HG02943 (cell line): ENCODE measurements around the gene LRRC74B.
"Not testable (repeated sequence)": the region's sequence is repeated elsewhere in the genome, so short reads cannot be mapped to it uniquely, and the experiment has no call there.

Experiments used
- ATAC-seq: cut with Tn5 transposase; IDR thresholded peaks from one replicate; pipeline ENCODE4 v1.9.1; 2021; ENCODE audit warnings: mild to moderate bottlenecking, low read depth, moderate library complexity; ENCODE audit not compliant: unreplicated experiment

The LRRC74B gene

DNA sequence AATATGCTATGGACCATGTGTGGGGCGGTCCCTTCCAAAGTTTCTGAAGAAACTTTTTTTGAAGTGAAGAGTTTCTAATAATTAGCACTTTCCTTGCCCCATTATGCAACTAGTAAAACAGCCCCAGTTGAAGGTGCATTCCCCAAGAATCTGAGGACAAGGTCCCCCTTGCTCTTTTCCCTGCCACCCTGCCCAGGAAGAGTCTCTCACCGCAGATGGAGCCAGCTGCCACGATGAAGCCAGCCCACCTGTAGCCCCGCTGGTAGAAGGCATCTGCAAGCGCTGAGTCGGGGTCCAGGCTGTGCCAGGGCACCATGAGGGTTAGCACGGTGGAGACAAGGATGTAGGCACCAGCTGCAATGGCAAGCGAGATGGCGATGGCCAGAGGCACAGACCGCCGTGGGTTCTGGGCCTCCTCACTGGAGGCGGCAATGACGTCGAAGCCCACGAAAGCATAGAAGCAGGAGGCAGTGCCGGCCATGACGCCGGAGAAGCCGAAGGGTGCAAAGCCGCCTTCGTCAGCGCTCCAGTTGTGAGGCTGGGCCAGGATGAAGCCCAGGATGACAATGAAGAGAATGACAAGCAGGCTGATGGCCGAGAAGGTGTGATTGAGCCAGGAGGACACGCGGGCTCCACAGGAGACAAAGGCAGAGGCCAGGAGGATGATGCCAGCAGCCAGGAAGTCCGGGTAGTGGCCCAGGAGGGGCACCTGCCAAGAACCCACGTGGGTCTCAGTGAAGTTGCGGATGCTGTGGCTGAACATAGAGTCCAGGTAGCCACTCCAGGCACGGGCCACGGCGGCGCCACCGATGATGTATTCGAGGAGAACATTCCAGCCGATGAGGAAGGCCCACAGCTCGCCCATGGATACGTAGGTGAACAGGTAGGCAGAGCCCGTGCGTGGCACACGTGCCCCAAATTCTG lies 14.9 kb upstream of the LRRC74B start:
- no peak for ATAC-seq

DNA sequence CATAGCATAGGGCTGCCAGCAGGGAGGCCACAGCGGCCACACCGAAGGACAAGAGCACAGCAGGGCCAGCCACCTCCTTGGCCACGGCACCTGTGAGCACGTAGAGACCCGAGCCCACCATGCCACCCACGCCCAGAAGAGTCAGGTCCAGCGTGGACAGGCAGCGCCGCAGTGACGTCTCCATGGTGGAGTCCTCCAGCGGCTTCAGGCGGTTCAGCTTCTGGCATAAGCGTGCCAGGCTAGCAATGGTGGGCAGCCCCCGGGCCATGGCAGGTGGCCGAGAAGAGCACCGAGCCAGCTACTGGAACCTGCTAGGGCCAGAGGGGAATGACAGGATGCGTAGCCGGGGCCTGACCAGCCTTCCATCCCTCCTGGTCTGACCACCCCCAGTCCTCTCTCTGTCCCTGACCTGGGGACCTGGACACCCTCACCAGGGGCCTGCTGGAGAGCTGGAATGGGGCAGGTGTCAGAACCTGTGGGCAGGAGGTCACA lies 14.2 kb upstream of the LRRC74B start:
- no peak for ATAC-seq

DNA sequence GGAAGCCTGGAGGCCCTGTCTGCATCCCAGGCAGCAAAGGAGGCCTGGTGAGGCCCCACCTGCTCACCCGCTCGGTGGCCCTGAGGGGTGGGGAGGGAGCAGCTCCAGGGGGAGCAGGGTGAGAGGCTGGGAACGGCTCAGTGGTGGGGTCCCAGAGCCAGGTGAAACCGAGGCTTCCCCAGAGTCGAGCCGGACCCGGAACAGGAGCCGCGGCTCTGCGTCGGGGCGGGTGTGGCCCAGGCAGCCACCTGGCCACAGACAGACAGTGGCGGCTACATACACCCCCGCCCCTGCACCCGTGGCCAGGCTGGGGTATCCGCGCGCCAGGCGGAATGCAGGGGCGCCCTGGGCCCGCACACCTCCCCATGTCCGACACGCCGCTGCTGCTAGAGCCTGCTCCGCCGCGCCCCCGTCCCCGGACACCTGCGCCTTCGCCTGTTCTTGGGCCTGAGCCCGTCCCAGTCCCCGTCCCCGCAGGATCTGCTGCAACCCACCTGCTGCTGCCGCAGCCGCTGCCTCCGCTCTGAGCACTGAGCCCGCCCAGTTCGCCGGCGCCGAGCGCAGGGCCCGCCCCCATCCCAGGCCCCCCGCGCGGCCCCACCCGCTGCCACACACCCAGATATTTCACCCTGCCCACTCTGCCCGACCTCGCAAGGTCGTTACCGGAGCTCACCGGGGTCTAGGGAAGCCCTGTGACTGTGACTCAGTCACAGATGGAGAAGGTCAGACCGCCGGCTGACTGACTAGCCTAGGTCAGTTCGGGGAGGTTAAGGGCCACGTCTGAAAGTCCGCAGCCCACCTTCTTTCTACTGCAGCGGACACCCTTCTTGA lies 13.5 kb upstream of the LRRC74B start, which contains the start of gene SLC7A4:
Gene SLC7A4, minus strand, starts transcription at position 525 of the 831 bp plus-strand sequence. CDS start 749 bp downstream, outside the sequence.
- no peak for ATAC-seq

DNA sequence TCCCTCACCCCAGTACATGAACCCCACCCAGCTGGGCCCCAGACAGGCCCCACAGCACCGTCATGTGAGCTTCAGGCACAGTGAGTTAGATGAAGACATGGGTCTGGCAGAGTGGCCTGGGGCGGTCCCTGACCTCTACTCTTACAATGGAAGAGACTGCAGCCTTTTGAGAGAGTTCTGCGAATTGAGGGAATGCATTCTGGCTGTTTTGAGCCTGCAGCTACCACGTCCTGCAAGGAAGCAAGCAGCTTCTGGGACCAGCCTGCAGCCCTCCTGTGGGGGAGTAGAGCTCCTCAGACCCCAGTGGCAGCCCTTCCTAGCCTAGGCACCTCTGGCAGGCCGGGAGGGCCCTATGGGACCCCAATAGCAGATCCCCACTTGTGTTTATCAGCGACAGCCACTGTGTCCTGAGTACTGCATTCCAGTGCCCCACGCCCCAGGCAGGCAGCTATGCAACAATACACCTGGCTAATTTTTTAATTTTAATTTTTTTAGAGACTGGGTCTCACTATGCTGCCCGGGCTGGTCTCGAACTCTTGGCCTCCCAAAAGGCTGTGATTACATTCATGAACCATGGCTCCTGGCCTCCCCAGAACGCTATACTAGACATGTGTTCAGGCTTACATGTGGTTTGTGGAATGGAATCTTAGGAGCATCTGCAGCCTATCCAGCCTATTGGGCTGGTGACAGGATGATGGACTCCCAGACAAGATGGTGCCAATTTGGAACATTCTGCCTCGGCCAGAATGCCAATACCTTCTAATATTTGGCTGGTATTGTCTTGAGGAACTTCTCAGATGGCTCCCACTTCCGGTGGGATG lies 12.7 kb upstream of the LRRC74B start:
- ATAC-seq, result no peak

DNA sequence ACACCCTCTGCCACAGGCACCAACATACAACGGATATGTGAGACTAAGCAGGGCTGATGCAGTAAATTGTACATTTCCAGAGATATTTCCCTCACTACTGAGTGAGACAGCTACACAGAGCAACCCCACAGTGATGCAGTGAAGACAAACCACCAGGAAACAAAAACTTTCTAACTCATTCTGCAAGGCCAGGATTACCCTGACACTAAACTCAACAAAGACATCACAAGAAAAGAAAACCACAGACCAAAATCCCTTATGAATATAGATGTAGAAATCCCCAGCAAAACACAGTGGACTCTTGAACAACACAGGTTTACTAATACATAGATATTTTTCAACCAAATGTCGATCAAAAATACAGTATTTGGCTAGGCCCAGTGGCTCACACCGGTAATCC lies 11.9 kb upstream of the LRRC74B start:
- no peak for ATAC-seq

DNA sequence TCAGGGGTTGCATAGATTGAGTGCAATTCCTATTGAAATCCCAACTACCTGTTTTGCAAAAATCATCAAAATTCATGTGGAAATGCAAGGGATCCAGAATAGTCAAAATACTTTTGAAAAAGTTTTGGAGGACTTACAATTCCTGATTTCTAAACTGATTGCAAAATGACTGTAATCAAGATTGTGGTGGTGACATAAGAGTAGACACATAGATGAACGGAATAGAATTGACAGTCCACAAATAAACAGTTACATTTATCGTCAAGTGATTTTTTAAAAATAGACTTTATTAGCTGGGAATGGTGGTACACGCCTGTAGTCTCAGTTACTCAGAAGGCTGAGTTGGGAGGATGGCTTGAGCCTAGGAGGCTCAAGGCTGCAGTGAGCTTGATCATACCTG lies 10.8 kb upstream of the LRRC74B start:
- no peak for ATAC-seq

DNA sequence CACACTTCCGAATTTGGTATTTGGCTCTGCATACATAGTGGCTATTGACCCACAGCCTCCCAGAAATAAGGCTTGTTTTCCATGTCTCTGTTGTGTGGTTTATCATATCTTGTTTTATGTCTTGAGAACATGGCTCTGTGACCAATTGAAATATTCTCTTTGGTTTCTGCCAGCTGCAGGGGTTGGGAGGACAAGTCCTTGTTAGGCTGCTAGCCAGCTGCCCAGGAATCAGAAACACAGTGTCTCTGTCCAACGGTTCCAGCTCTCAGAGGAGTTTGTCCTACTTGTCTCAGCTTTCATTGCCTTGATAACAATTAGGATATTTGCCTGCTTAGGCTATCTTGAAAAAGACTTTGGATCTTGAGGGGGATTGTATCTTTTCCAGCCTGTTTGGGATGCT lies 7.3 kb upstream of the LRRC74B start:
- ATAC-seq, result no peak

DNA sequence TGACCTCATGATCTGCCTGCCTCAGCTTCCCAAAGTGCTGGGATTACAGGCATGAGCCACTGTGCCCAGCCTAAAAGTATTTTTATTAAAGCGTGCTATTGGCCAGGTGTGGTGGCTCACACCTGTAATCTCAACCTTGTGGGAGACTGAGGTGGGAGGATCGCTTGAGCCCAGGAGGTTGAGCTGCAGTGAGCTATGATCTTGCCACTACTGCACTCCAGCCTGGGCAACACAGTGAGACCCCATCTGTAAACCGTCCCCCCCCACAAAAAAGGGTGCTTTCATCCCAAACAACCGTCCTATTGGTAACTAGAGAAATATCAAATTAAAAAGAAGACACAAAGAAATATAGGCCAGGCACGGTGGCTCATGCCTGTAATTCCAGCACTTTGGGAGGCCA lies 6.6 kb upstream of the LRRC74B start:
- not testable (repeated sequence) for ATAC-seq

DNA sequence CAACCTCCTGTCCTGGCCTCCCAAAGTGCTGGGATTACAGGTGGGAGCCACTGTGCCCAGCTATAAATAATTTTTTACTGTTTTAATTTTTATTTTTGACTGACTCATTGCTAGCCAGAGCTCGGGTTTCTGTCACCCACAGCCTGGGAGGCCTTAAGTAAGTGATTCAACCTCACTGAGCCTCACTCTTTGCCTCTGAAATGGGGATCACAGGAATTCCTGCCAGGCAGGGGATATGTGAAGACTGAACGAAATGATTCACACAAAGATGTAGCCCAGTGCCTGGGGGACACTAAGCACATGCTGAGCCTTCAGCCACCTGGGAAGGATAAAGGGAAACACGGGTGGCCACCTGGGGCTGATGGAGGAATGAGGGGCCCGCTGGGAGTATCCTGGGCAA lies 3.8 kb upstream of the LRRC74B start:
- no peak for ATAC-seq

DNA sequence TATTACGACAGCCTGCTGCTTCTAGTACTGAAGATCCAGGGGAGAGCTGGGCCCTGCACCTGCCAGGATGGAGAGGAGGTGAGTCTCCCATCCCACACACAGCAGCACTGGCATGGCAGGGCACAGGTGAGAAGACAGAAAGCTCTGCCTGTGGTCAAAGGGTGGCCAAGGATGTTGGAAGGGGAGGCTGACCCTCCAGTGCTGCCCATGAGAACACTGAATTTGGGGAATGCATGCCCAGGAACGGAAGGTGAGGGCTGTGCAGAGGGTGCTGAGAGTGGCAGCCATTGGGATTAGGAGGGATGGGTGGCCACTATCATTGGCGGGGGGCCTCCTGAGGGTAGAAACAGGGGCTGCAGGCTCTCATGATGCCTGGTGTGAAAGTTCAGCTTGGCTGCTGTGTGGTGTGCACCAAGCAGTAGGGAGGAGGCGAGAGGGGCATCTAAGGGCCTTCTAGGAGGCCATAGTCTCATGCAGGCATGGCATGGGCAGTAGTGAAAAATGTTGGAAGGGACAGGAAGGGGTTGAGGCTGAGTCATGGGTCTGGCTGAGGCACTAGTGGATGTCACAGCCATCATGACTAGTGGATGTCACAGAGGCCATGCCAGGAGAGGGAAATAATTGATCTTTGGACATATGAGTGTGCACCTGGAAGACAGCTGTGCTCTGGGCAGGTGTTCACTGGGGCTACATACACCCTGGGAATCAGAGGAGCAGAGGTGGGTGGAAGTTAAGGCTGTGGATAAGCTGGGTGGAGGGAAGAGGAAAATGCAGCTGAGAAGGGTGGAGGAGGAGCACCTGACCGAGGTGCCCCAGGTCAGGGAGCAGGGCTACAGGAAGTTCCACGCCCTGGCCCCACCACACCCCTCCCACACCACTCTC lies 2.5 kb upstream of the LRRC74B start:
- ATAC-seq, result no peak

DNA sequence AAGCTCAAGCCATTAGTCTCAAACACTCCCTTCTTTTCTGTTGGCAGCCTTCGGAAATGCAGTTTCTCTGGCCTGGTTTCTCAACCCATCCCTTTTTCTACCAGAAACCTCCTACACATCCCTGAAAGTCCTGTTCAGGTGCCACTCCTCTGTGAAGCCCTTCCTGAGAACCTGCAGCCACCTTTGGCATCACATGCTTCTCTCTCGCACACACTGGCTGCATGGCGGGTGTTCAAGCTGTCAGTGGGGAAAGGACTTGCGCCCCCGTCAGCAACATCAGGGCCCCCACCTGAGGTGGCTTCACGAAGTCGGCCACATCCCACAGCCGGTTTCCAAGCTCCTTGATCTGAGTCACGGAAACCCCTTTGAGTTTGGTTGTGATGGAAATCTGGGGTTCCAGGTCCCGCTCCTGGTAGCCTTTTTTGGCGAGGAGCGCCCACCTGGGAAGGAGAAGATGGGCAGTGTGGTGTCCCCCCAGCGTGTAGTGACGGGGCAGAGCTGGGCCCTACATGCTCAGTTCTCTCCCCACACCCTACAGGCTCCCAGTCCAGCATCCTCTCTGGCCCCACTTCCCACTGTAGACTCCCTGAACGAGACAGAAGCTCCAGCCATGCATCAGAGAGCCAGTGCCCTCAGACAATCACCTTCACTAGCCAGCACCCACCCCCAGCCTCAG lies 1.7 kb upstream of the LRRC74B start:
- no peak for ATAC-seq

DNA sequence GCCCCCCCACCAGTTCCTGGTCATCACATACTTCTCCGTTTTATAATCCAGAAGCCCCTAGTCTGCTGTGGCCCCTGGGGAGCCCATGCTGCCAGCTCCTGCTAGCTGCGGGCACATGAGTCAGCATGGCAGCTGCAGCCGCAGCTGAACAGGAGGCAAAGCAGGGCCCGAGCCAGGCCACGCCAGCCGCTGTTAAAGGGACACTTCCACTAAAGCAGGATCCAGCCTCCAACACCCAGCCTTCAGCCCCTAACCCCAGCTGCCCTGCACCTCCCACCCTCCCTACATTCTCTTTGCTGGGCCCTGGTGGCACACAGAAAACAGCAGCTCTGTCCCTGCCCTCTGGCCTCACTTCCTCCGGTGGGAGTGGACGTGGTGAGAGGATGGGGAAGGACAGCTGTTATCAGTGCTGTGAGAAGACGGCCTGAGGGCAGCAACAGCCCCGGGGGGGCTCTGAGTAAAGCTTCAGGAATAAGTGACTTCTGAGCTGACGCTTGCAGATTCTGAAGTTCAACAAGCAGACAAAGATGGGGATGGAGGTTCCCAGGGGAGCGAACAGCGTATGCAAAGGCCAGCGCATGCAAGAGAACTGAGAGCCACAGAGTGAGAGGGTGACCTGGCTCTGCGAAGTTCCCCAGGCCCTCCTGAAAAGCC lies 688 bp upstream of the LRRC74B start:
- no peak for ATAC-seq

DNA sequence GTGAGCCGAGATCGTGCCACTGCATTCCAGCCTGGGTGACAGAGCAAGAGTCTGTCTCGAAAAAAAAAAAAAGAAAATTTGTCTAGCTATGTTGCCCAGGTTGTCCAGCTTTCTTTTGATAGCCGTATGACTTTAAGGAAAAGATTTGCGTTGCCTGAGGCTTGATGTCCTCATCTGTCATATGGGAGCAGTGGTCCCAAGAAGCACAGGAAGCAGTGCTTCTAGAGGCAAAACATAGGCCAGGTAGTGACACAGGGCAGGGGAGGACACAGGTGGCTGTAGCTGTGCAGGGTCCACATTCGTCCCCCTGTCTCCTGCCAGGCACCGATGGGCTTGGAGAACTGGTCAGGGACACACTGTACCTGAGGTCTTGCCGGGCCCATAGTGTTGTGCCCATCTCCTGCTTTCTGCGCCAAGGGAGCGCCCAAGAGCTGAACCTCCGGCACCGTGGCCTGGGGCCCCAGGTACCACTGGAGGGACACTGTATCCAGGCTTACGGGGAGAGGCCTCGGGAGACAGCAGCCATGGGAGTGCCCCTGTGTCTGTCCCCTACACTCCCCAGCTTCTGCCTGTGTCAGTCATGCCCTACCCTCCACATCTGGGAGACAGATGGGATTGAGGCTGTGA lies 1.4 kb downstream of the LRRC74B start:
- ATAC-seq, result no peak

DNA sequence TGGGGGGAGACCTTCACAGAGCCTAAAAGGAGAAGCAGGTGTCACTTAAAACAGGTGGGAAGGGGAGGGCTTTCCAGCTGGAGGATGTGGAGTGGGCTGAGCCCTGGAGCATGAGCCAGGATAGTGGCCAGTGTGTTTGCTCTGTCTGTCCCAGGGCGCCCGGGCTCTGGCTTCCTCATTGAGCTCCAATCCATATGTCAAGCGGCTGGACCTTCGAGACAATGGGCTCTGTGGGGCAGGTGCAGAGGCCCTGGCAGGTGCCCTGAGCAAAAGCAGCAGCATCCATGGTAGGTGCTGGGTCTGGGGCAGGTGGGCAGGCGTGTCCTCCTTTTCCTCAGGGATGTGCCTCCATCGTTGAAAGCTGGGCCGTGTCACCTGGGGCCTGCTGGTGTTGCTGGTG lies 2.0 kb downstream of the LRRC74B start:
- ATAC-seq, result no peak

DNA sequence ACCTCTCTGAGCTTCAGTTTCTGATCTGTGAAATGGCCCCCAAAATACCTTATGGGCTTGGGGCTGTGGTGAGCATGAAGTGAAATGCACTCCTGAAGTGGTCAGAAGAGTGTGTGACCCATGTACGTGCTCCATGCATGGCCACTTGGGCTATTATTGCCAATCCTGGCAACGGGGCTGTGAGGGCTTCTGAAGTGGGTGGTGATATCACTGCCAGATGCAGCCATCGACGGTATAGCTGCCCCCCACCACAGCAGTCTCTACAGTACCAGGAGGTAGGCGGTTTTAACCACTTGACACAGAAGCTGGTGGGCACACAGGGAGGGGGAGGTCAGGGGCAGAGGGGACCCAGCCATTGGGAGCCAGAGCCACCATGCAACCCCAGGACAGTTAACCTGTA lies 2.7 kb downstream of the LRRC74B start:
- not testable (repeated sequence) for ATAC-seq

DNA sequence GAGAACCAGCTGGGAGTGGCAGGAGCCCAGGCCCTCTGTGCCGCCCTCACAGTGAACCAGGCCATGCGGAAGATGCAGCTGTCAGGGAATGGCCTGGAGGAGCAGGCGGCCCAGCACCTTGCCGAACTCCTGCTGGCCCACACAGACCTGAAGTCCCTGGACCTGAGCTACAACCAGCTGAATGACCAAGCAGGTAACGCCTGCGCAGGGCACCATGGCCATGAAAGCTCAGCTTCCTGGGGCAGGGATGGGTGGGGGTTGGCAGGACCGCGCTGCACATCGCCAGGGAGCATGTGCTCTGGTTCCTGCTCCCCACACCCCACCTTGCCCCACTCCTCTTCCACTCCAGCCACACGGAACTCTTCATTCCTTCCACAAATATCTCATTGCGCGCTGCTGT lies 3.2 kb downstream of the LRRC74B start:
- ATAC-seq, result not testable (repeated sequence)

DNA sequence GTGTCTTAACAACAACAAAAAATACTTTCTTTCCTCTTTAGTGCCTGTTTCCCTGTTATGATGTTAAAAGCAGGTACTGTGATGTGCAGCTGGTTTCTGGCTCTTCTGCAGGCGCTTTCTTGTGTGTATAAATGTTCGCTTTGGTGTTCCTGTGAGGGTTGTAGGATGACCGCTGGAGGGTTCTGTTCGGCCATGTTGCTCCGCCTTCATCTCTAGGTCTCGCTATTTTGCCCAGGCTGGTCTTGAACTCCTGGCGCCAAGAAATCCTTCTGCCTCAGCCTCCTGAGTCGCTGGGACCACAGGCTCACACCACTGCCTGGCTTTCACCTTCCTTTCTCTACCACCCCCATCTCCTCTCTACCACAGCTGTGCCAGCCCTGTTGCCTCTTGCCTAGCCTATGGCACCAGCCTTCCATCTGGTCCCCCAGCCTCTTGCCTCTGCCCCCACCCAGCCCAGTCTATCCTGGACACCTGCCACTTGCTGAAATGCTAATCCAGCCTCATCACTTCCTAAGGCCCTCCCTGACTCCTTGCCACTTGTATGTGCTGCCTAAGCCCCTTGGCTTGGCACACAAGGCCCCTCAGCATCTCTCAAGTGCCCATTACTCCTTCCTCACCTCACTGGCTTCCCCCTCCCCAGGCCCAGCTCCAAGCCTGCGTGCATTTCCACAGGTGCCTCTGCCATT lies 5.5 kb downstream of the LRRC74B start:
- no peak for ATAC-seq
